HG03575 (cell line): ENCODE data around the gene AGAP1.

Experiments used
- ATAC-seq: cut with Tn5 transposase; IDR thresholded peaks from one replicate; pipeline ENCODE4 v1.9.1; 2021; ENCODE audit not compliant: unreplicated experiment, insufficient number of reproducible peaks, low FRiP score; ENCODE audit errors: extremely low read depth

AGAP1 gene

GRCh38 chr2:235638541-235639427, 144.9 kb downstream of the AGAP1 start:
- no peak for ATAC-seq

GRCh38 chr2:235639428-235639773, 145.6 kb downstream of the AGAP1 start:
- ATAC-seq: no peak

- ATAC-seq: no peak
Observed at GRCh38 chr2:235639885-235640284, 146.0 kb downstream of the AGAP1 start.

- ATAC-seq: no peak
Observed at GRCh38 chr2:235640377-235640776, 146.5 kb downstream of the AGAP1 start.

- no peak for ATAC-seq
Observed at GRCh38 chr2:235640926-235641723, 147.3 kb downstream of the AGAP1 start.

GRCh38 chr2:235641956-235642355, 148.1 kb downstream of the AGAP1 start:
- no peak for ATAC-seq

- ATAC-seq: no peak
Observed at GRCh38 chr2:235642446-235643098, 148.7 kb downstream of the AGAP1 start.

GRCh38 chr2:235643680-235644511, 150.1 kb downstream of the AGAP1 start:
- no peak for ATAC-seq

GRCh38 chr2:235647264-235647663, 153.4 kb downstream of the AGAP1 start:
- ATAC-seq: no peak

GRCh38 chr2:235647877-235648276, 154.0 kb downstream of the AGAP1 start:
- ATAC-seq: no peak

- no peak for ATAC-seq
Observed at GRCh38 chr2:235649418-235649817, 155.6 kb downstream of the AGAP1 start.

GRCh38 chr2:235651643-235652042, 157.8 kb downstream of the AGAP1 start:
- ATAC-seq: no peak

- no peak for ATAC-seq
Observed at GRCh38 chr2:235654103-235654813, 160.4 kb downstream of the AGAP1 start.

- no peak for ATAC-seq
Observed at GRCh38 chr2:235658351-235659174, 164.7 kb downstream of the AGAP1 start.

GRCh38 chr2:235659767-235660322, 166.0 kb downstream of the AGAP1 start:
- no peak for ATAC-seq

- no peak for ATAC-seq
Observed at GRCh38 chr2:235660484-235661082, 166.7 kb downstream of the AGAP1 start.
